Measurements from ENCODE around the gene PANX2. TPM values are rescaled to one million over a fixed set of nuclear protein-coding genes. Genes with fewer than 3 reads are reported as not detected.

The PANX2 gene
- total and polyA plus RNA-seq, 9 of the 15 experiments (the other 6 are each of a cell fraction or from before 2014, with no cell fraction given), result 0.01 to 3.9 (median 0.67) TPM; not detected in 1

- TF ChIP-seq REST (IDR thresholded peaks at IDR 0.05; ENCODE audit: borderline replicate concordance) (peak; percentile 84), REST (CRISPR knock-in tag; IDR thresholded peaks at IDR 0.05; ENCODE audit: low read depth) (no peak), NR1H2 (CRISPR knock-in tag; IDR thresholded peaks at IDR 0.05) (no peak), CBFA2T3 (IDR thresholded peaks at IDR 0.05) (peak; percentile 53), ZNF23 (CRISPR knock-in tag; IDR thresholded peaks at IDR 0.05) (no peak), RB1 (IDR thresholded peaks at IDR 0.05; ENCODE audit: low read depth) (peak; percentile 51; the same call in 1 of the 2 replicates), KAT2B (IDR thresholded peaks at IDR 0.05; ENCODE audit: low read depth, low read length) (no peak), LCOR (CRISPR knock-in tag; IDR thresholded peaks at IDR 0.05) (no peak), CC2D1A (IDR thresholded peaks at IDR 0.05) (peak; percentile 64; the same call in 1 of the 2 replicates), CTBP1 (IDR thresholded peaks at IDR 0.05; ENCODE audit: borderline replicate concordance) (peak; percentile 79; the same call in 1 of the 2 replicates), RAD21 (CRISPR knock-in tag; conservative IDR thresholded peaks at IDR 0.05 in 1 of 2, IDR thresholded peaks at IDR 0.05 in 1 of 2) (peak; percentile 67 to 88), HDAC1 (IDR thresholded peaks at IDR 0.05) (peak in 1 of 2 experiments; percentile 27; a peak in 1 of 4 replicates), MAZ (CRISPR knock-in tag; conservative IDR thresholded peaks at IDR 0.05 in 1 of 2, IDR thresholded peaks at IDR 0.05 in 1 of 2) (0 out of 4 replicates have a peak, but pooled peaks of 1 of the 2 experiments have one; percentile 26)
Observed at GRCh38 chr22:50148991-50149721, 21.4 kb upstream of the PANX2 start (continued).
